ENCODE results near the gene MLANA.

MLANA gene

DNA sequence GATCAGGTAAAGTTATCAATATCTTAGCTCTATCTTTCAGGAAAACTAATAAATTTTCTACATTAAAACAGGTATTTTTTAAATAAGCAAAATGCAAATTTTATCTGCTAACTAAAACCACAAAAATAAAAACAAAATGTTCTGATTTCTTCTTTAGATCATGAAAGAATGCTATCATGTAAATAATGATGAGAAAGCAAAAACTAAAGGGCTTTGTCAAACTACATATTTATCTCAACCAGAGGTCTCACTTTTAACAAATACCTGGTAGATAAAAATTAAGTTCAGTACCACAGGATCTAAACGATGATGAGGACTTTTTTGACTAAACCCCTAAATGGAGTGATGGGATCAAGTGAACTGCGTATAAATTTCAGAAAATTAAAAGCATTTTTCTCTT lies 50.5 kb downstream of the MLANA start:
- TF ChIP-seq, protein P1, sequence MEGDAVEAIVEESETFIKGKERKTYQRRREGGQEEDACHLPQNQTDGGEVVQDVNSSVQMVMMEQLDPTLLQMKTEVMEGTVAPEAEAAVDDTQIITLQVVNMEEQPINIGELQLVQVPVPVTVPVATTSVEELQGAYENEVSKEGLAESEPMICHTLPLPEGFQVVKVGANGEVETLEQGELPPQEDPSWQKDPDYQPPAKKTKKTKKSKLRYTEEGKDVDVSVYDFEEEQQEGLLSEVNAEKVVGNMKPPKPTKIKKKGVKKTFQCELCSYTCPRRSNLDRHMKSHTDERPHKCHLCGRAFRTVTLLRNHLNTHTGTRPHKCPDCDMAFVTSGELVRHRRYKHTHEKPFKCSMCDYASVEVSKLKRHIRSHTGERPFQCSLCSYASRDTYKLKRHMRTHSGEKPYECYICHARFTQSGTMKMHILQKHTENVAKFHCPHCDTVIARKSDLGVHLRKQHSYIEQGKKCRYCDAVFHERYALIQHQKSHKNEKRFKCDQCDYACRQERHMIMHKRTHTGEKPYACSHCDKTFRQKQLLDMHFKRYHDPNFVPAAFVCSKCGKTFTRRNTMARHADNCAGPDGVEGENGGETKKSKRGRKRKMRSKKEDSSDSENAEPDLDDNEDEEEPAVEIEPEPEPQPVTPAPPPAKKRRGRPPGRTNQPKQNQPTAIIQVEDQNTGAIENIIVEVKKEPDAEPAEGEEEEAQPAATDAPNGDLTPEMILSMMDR (IDR thresholded peaks at IDR 0.05), result no peak
- H3K4me3 ChIP-seq, result no peak overlapping the region
- no peak for DNase-seq (ENCODE audit: low spot score)
- no peak overlapping the region for H3K27ac ChIP-seq

DNA sequence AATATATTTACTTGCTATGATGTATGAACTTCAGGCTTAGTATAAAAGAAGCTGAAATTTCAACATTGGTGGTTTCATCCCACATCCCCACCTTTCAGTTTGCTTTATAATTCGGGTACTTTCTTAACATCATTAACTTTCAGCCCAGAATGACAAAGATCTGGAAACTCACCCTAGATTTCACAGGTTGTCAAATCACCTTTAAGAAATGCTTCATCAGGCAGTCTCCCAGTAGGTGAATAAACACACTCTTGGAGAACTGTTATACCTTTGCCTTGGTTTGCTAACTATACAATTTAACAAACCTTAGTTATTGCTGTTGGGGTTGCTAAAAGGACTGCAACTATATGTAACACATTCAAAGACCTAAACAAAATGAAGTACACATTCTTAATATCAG lies 54.4 kb downstream of the MLANA start:
- TF ChIP-seq, protein P1 (IDR thresholded peaks at IDR 0.05), result no peak
- no peak overlapping the region for H3K4me3 ChIP-seq
- no peak overlapping the region for H3K27ac ChIP-seq
- no peak for DNase-seq (ENCODE audit: low spot score)

GRCh38 chr9:5947912-5948311 lies 57.2 kb downstream of the MLANA start:
- Histone ChIP-seq H3K4me3 (no peak overlapping the region), H3K27ac (no peak overlapping the region)
- no peak for DNase-seq (ENCODE audit: low spot score)
- TF ChIP-seq, protein P1 (IDR thresholded peaks at IDR 0.05), result no peak

DNA sequence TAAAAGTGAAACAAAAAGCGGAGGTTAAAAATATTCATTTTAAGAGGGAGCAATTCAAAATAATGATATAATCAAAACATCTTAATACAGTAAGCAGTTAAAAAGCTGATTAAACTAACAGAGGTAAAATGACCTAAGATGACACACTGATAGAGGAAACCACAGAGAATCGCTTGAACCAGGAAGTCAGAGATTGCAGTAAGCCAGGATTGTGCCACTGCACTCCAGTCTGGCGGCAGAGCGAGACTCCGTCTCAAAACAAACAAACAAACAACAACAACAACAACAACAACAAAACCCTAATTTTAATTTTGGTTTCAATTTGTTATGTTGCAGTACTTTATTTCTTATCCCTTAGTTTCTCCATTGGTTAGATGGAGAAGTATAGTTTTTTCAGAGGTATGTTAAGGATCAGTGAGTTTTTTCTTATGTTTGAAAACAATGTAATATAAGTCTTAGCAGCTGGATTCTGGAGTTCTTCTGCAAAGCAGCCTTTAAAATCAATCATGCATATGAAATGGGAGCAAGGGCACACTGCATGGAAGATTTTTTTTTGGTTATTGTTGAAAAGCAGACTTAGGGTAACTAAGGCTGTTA lies 58.5 kb downstream of the MLANA start:
- TF ChIP-seq, protein P1 (IDR thresholded peaks at IDR 0.05), result no peak
- H3K4me3 ChIP-seq, result no peak overlapping the region
- DNase-seq (ENCODE audit: low spot score), result no peak
- no peak overlapping the region for H3K27ac ChIP-seq

- Histone ChIP-seq H3K27ac (no peak overlapping the region), H3K4me3 (no peak overlapping the region)
- TF ChIP-seq, protein P1 (IDR thresholded peaks at IDR 0.05), result no peak
- DNase-seq (ENCODE audit: low spot score), result no peak
These were observed 59.6 kb downstream of the MLANA start for GRCh38 chr9:5950261-5950660.

DNA sequence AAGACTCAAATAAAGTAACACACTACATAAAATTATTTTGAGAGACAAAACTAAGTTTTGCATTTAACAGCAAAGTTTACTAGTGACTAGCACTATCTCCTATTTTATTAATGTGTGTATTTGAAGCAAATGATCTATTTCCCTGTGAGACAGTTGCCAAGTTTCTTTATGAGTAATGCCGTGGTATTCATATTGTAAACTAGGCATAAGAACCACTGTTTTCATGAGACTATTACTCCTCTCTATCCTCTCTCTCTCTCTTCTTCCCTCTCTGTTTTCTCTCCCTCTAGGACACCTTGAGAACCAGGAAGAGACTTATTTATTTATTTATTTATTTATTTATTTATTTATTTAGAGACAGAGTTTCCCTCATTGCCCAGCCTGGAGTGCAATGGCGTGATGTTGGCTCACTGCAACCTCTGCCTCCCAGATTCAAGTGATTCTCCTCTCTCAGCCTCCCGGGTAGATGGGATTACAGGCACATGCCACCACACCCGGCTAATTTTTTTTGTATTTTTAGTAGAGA lies 61.1 kb downstream of the MLANA start:
- no peak overlapping the region for H3K27ac ChIP-seq
- no peak overlapping the region for H3K4me3 ChIP-seq
- TF ChIP-seq, protein P1 (IDR thresholded peaks at IDR 0.05), result no peak
- no peak for DNase-seq (ENCODE audit: low spot score)

Measured in coronary artery (tissue), 2 donors.